ENCODE results near the gene EME1.
A peak's percentile ranks its signal among the peaks of the same experiment; 100 is the strongest.

EME1 gene

DNA sequence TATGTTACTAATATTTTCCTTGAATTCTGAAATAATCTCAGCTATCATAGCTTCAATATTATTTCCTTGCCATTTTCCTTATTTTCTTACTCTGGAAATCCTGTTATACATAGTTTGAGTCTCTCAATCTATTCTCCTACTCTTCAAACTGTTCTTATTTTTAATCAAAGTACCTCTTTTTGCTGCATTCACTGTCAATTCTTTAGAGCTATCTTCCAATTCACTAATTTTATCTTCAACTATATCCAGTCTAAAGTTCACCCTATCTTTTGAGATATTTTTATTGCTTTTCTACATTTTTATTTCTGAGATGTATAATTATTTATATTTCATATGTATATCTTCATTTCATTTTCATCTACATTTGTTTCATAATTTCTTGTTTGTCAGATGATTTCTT, 34.4 kb upstream of the EME1 start:
- TF ChIP-seq CSDC2 (CRISPR knock-in tag; IDR thresholded peaks at IDR 0.05) (no peak), ZFP30 (CRISPR knock-in tag; IDR thresholded peaks at IDR 0.05) (peak; percentile 84)
- TF ChIP-seq, protein P1, sequence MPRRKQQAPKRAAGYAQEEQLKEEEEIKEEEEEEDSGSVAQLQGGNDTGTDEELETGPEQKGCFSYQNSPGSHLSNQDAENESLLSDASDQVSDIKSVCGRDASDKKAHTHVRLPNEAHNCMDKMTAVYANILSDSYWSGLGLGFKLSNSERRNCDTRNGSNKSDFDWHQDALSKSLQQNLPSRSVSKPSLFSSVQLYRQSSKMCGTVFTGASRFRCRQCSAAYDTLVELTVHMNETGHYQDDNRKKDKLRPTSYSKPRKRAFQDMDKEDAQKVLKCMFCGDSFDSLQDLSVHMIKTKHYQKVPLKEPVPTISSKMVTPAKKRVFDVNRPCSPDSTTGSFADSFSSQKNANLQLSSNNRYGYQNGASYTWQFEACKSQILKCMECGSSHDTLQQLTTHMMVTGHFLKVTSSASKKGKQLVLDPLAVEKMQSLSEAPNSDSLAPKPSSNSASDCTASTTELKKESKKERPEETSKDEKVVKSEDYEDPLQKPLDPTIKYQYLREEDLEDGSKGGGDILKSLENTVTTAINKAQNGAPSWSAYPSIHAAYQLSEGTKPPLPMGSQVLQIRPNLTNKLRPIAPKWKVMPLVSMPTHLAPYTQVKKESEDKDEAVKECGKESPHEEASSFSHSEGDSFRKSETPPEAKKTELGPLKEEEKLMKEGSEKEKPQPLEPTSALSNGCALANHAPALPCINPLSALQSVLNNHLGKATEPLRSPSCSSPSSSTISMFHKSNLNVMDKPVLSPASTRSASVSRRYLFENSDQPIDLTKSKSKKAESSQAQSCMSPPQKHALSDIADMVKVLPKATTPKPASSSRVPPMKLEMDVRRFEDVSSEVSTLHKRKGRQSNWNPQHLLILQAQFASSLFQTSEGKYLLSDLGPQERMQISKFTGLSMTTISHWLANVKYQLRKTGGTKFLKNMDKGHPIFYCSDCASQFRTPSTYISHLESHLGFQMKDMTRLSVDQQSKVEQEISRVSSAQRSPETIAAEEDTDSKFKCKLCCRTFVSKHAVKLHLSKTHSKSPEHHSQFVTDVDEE (CRISPR knock-in tag; IDR thresholded peaks at IDR 0.05), result no peak
- no peak for ATAC-seq

- no peak for TF ChIP-seq RARB (CRISPR knock-in tag; IDR thresholded peaks at IDR 0.05)
- TF ChIP-seq, protein P2, sequence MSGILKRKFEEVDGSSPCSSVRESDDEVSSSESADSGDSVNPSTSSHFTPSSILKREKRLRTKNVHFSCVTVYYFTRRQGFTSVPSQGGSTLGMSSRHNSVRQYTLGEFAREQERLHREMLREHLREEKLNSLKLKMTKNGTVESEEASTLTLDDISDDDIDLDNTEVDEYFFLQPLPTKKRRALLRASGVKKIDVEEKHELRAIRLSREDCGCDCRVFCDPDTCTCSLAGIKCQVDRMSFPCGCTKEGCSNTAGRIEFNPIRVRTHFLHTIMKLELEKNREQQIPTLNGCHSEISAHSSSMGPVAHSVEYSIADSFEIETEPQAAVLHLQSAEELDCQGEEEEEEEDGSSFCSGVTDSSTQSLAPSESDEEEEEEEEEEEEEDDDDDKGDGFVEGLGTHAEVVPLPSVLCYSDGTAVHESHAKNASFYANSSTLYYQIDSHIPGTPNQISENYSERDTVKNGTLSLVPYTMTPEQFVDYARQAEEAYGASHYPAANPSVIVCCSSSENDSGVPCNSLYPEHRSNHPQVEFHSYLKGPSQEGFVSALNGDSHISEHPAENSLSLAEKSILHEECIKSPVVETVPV (CRISPR knock-in tag; IDR thresholded peaks at IDR 0.05), result no peak
- TF ChIP-seq POU6F1 (CRISPR knock-in tag; IDR thresholded peaks at IDR 0.05; ENCODE audit: borderline replicate concordance, low read depth), result no peak
- TF ChIP-seq ZNF565 (CRISPR knock-in tag; conservative IDR thresholded peaks at IDR 0.05; ENCODE audit: low read depth), result no peak
- no peak for TF ChIP-seq TOX (CRISPR knock-in tag; IDR thresholded peaks at IDR 0.05; ENCODE audit: borderline replicate concordance)
- no peak for TF ChIP-seq PPARA (CRISPR knock-in tag; IDR thresholded peaks at IDR 0.05; ENCODE audit: borderline replicate concordance)
- TF ChIP-seq ARNTL (CRISPR knock-in tag; IDR thresholded peaks at IDR 0.05; ENCODE audit: borderline replicate concordance, low read depth), result no peak
- no peak for TF ChIP-seq OSR1 (CRISPR knock-in tag; IDR thresholded peaks at IDR 0.05)
- ATAC-seq, result no peak
Measured at GRCh38 chr17:50339381-50339780, 33.6 kb upstream of the EME1 start.

DNA sequence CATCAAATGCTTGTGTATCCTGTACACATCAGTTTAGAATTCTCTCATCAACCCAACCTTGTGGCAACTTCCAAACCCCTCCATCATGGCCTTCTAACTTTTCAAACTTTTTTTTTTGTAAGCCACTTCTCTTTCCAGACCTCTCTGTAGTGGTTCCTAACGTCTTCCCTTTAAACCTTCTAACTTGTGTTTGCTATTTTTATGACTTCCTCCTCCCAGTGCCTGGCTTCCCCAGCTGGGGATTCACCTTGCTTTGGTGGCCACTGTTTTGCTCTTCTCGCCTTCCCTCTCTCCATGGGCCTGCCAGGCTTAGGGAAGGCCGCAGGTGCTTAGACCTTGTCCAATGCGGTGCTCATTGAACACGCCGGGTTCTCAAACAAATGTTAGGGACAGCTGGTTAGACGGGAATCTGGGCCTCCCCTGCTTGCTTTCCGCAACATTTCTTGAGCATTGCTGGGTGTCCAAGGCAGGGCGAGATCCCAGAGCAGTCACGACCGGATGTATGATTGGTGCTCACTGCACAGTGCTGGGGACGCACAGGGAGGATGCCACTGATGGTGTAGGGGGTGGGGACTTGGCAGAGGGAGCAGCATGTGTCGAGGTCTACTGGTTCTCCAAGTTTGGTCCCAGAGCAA, 28.2 kb upstream of the EME1 start:
- ATAC-seq, result peak; percentile 1; the same call in 2 of the 3 replicates
- TF ChIP-seq RARB (CRISPR knock-in tag; IDR thresholded peaks at IDR 0.05) (no peak), CSDC2 (CRISPR knock-in tag; IDR thresholded peaks at IDR 0.05) (no peak), CREB5 (CRISPR knock-in tag; IDR thresholded peaks at IDR 0.05; ENCODE audit: low read depth) (no peak), SNAI2 (CRISPR knock-in tag; IDR thresholded peaks at IDR 0.05) (no peak), POU6F1 (CRISPR knock-in tag; IDR thresholded peaks at IDR 0.05; ENCODE audit: borderline replicate concordance, low read depth) (no peak), ZNF70 (CRISPR knock-in tag; IDR thresholded peaks at IDR 0.05) (no peak), ESRRG (CRISPR knock-in tag; IDR thresholded peaks at IDR 0.05) (no peak), OSR1 (CRISPR knock-in tag; IDR thresholded peaks at IDR 0.05) (no peak), TOX (CRISPR knock-in tag; IDR thresholded peaks at IDR 0.05; ENCODE audit: borderline replicate concordance) (no peak), ARNTL (CRISPR knock-in tag; IDR thresholded peaks at IDR 0.05; ENCODE audit: borderline replicate concordance, low read depth) (no peak)
- TF ChIP-seq, protein P2 (CRISPR knock-in tag; IDR thresholded peaks at IDR 0.05), result no peak
- TF ChIP-seq, protein P1 (CRISPR knock-in tag; IDR thresholded peaks at IDR 0.05), result no peak
